Measurements from ENCODE around the gene B9D1. TPM values are rescaled to one million over a fixed set of nuclear protein-coding genes. Genes with fewer than 3 reads are reported as not detected.

Gene B9D1
- total RNA-seq, 2 experiments from 2014 or later, result 7.2 to 7.6 TPM

DNA sequence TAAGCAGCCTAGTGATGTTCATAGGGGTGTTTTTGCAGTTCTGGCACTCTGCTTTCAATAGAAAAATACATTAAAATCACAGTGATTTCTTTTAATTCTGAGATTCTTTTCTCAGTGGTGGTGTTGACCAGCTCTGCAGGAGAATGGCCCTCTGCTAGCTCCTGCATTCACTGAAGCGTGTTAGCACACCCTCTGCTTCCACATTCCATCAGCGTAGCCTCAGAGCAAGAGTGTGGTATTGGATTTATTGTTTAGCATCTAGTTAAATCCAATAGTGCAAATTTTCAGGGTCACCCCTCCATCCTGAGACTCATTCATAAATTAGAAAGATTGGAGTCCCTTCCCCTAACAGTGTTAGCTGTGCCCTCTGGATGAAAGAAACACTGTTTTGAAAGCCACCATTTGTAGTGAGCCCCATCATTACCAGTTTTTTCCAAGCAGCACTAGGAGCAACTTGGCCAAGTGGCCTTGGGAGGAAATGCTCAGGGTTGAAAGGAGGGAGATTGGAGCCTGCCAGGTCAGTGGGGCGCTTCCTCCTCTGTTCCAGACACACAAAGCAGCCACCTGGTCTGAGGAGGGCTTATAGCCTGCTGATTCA lies 45.7 kb downstream of the B9D1 start:
- H3K4me3 Mint-ChIP-seq, result no peak overlapping the region
- no peaks in the 10 kb centered on the region for H3K9me3 Mint-ChIP-seq
- H3K4me1 Mint-ChIP-seq (ENCODE audit: low read depth), result no peaks in the 10 kb centered on the region
- intact Hi-C loops (cut with micrococcal nuclease), result no loop called here
- H3K27ac Mint-ChIP-seq, result no peak overlapping the region
- H3K27me3 Mint-ChIP-seq, result peaks cover 4% of the 10 kb centered on the region
- ChIA-PET CTCF (interaction anchor here (0.8 kb wide), 1 partner anchor 21 kb away, joined by 3 read pairs; no protein-coding TSS in a partner anchor), POLR2A (interaction anchor here (0.5 kb wide), 1 partner anchor 80 kb away, joined by 3 read pairs; no protein-coding TSS in a partner anchor)
- DNase-seq, result no peak
- H3K36me3 Mint-ChIP-seq, result peaks cover 10% of the 10 kb centered on the region

DNA sequence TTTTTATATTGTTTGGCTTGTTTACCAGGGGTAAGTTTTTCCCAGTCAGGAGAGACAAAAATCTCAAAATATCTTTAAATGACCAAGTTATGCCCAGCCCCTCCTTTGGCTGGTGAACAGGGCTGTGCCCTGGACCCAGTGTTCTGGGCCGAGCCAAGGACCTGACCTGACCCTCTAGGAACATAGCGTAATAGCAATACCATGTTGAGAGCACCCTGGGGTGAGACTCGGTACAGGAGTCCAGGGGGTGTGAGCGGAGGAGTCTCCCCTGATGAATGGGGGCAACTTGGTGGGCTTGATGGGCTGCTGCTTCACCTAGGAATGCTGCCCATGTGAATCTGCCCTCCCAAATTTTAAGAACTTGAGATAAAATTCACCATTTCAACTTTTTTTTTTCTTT lies 47.4 kb downstream of the B9D1 start:
- POLR2A ChIA-PET, result no interaction called here
- intact Hi-C loops (cut with micrococcal nuclease), result no loop called here
- CTCF ChIA-PET, result no interaction called here
- no peak overlapping the region for H3K27ac Mint-ChIP-seq
- no peaks in the 10 kb centered on the region for H3K9me3 Mint-ChIP-seq
- DNase-seq, result no peak
- no peak overlapping the region for H3K4me3 Mint-ChIP-seq
- peaks cover 7% of the 10 kb centered on the region for H3K27me3 Mint-ChIP-seq
- peaks cover 10% of the 10 kb centered on the region for H3K36me3 Mint-ChIP-seq
- no peaks in the 10 kb centered on the region for H3K4me1 Mint-ChIP-seq (ENCODE audit: low read depth)

DNA sequence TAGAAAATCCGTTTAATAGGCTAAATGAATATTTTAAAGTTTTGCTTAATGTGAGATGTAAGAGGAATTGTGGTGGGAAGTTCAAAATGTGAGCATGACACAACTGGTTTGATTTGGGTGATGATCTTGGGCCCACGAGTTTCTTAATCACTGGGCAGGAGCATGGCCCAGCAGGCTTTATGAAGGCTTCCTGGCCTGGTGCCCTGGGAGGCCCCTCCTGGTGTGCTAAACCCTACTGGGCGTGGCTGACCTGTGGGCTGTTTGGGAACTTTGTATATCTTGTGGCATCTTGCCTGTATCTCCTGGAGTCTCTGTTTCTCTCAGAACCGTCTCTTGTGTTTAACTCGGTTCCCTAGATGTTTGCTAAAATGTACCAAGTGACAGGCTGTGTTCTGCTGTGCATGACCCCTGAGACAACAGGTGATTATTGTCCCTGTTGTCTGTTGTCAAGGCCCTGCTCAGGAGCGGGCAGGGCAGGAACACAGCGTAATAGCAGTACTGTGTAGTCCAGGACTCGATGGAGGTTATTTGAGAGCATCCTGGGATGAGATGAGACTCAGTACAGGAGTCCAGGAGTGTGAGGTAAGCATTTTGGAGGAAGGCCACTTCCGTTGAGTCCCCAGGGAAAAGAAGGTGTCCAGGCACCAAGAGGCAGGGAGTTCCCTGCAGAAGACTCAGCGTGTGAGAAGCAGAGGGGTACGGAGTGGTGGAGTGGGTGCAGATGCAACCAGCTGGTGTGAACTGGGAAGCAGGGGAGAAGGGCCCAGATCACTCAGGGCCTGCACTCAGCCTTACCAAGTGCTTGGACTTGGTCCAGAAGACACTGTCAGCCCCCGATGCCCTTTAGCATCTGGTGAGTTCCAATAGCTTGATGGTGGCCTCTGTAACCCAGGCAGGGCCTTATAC lies 48.5 kb downstream of the B9D1 start:
- H3K27me3 Mint-ChIP-seq, result peaks cover 14% of the 10 kb centered on the region
- POLR2A ChIA-PET, result no interaction called here
- H3K9me3 Mint-ChIP-seq, result no peaks in the 10 kb centered on the region
- no peaks in the 10 kb centered on the region for H3K4me1 Mint-ChIP-seq (ENCODE audit: low read depth)
- CTCF ChIA-PET, result no interaction called here
- H3K36me3 Mint-ChIP-seq, result peaks cover 10% of the 10 kb centered on the region
- H3K27ac Mint-ChIP-seq, result no peak overlapping the region
- intact Hi-C loops (cut with micrococcal nuclease), result no loop called here
- no peak overlapping the region for H3K4me3 Mint-ChIP-seq
- DNase-seq, result no peak

DNA sequence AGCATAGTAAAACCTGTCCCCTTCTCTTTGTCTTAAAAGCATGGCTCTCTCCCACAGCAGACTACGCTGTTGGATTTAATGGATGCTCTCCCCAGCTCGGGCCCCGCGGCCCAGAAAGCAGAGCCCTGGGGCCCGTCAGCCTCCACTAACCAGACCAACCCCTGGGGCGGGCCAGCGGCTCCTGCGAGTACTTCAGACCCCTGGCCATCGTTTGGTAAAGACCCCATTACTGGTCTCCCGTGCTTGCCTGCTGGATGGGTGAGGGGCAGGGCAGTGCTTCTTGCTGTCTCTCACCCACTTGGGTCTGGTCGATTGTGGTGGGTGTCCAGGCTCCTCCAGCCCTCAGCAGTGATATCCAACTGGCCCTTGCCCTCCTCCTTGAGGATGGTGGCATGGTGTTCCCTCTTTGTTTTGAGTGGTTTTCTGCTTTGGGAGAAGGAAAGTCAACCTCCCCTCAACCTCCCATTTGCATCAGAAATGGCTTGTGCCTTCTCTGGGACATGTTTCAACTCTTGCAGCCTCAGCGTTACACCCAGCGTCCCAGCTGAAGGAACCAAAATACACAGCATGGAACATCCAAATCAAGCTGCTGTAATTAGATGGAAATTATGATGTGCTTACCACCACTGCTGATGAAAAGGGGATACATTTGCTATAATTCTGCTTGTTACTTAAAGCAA lies 49.3 kb downstream of the B9D1 start:
- H3K4me1 Mint-ChIP-seq (ENCODE audit: low read depth), result no peaks in the 10 kb centered on the region
- peaks cover 20% of the 10 kb centered on the region for H3K27me3 Mint-ChIP-seq
- intact Hi-C loops (cut with micrococcal nuclease), result no loop called here
- H3K4me3 Mint-ChIP-seq, result no peak overlapping the region
- no peak for DNase-seq
- ChIA-PET POLR2A (interaction anchor here (0.6 kb wide), 1 partner anchor 506 kb away, joined by 3 read pairs; no protein-coding TSS in a partner anchor), CTCF (no interaction called here)
- no peak overlapping the region for H3K27ac Mint-ChIP-seq
- no peaks in the 10 kb centered on the region for H3K9me3 Mint-ChIP-seq
- H3K36me3 Mint-ChIP-seq, result peaks cover 10% of the 10 kb centered on the region

GRCh38 chr17:19312406-19312805 lies 50.1 kb downstream of the B9D1 start:
- H3K9me3 Mint-ChIP-seq, result no peaks in the 10 kb centered on the region
- H3K27ac Mint-ChIP-seq, result no peak overlapping the region
- intact Hi-C loops (cut with micrococcal nuclease), result no loop called here
- peaks cover 10% of the 10 kb centered on the region for H3K36me3 Mint-ChIP-seq
- POLR2A ChIA-PET, result no interaction called here
- peaks cover 4% of the 10 kb centered on the region for H3K4me1 Mint-ChIP-seq (ENCODE audit: low read depth)
- peaks cover 25% of the 10 kb centered on the region for H3K27me3 Mint-ChIP-seq
- CTCF ChIA-PET, result no interaction called here
- DNase-seq, result no peak
- no peak overlapping the region for H3K4me3 Mint-ChIP-seq

DNA sequence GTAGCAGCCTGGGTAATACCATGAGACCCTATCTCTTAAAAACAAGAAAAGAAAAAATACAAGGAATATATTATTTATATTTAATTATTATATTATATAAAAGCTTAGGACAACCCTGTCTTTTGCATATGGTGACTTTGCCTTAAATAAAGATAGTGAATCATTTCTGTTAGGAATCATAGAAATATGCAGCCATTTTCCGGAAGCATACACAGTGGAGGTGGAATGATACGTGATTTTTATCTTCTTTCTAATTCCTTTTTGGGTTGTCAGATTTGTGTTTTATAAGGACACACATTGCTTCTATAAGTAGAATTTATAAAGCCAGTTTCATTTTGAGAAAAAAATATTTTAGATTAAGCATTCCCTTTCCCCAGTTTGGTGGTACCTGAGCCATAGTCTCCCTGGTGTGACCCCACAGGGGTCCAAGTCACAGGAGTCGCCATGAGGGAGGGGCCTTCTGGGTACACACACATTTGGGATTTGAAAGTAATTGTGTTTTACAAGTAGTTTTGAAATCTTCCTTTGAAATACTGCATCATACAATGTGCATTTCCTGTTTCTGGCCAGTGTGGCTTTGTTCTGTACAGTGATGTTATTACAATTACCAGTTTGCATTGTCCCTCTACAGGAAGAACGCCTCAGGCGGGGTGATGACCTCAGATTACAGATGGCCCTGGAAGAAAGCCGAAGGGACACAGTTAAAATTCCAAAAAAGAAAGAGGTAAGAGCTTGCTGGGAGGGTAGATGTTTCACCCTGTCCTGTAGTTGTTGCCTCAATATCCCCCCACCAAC lies 50.9 kb downstream of the B9D1 start:
- Mint-ChIP-seq H3K4me3 (no peak overlapping the region), H3K4me1 (ENCODE audit: low read depth) (peaks cover 8% of the 10 kb centered on the region), H3K27ac (no peak overlapping the region), H3K9me3 (no peaks in the 10 kb centered on the region), H3K27me3 (peaks cover 26% of the 10 kb centered on the region), H3K36me3 (peaks cover 10% of the 10 kb centered on the region)
- POLR2A ChIA-PET, result no interaction called here
- CTCF ChIA-PET, result interaction anchor here (1.3 kb wide), 1 partner anchor 10 kb away, joined by 3 read pairs; no protein-coding TSS in a partner anchor
- intact Hi-C loops (cut with micrococcal nuclease), result no loop called here
- DNase-seq, result no peak

GRCh38 chr17:19311016-19311415 lies 51.5 kb downstream of the B9D1 start:
- Mint-ChIP-seq H3K36me3 (peaks cover 10% of the 10 kb centered on the region), H3K27ac (no peak overlapping the region), H3K4me1 (ENCODE audit: low read depth) (peaks cover 14% of the 10 kb centered on the region), H3K9me3 (no peaks in the 10 kb centered on the region), H3K4me3 (no peak overlapping the region), H3K27me3 (peaks cover 29% of the 10 kb centered on the region)
- DNase-seq, result no peak
- POLR2A ChIA-PET, result no interaction called here
- intact Hi-C loops (cut with micrococcal nuclease), result no loop called here
- CTCF ChIA-PET, result interaction anchor here (1.3 kb wide), 1 partner anchor 11 kb away, joined by 3 read pairs; no protein-coding TSS in a partner anchor

GRCh38 chr17:19310151-19310550 lies 52.4 kb downstream of the B9D1 start:
- no peaks in the 10 kb centered on the region for H3K9me3 Mint-ChIP-seq
- no peak for DNase-seq
- H3K27ac Mint-ChIP-seq, result no peak overlapping the region
- H3K4me3 Mint-ChIP-seq, result no peak overlapping the region
- H3K4me1 Mint-ChIP-seq (ENCODE audit: low read depth), result peaks cover 22% of the 10 kb centered on the region
- CTCF ChIA-PET, result no interaction called here
- intact Hi-C loops (cut with micrococcal nuclease), result no loop called here
- H3K27me3 Mint-ChIP-seq, result peaks cover 37% of the 10 kb centered on the region
- POLR2A ChIA-PET, result no interaction called here
- peaks cover 10% of the 10 kb centered on the region for H3K36me3 Mint-ChIP-seq

DNA sequence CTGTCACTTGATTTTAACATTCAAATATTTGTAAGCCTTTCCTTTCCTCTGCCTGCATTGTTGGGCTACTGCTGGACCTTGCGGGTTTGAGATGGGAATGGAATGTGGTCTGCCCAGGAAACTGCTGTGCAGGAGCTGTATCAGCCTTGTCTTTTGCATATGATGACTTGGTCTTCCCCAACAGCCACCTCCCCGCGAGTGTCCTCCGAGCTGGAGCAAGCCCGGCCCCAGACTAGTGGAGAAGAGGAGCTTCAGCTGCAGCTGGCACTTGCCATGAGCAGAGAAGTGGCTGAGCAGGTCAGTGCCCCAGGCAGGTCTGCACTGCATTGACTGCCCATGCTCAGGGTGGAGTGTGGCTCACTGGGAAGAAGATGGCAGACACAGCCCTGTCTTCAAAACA lies 52.8 kb downstream of the B9D1 start:
- H3K9me3 Mint-ChIP-seq, result no peaks in the 10 kb centered on the region
- H3K27ac Mint-ChIP-seq, result no peak overlapping the region
- peaks cover 8% of the 10 kb centered on the region for H3K36me3 Mint-ChIP-seq
- DNase-seq, result no peak
- intact Hi-C loops (cut with micrococcal nuclease), result no loop called here
- H3K4me3 Mint-ChIP-seq, result no peak overlapping the region
- peaks cover 36% of the 10 kb centered on the region for H3K27me3 Mint-ChIP-seq
- ChIA-PET CTCF (interaction anchor here (2.2 kb wide), 1 partner anchor 29 kb away, joined by 9 read pairs; no protein-coding TSS in a partner anchor), POLR2A (no interaction called here)
- peaks cover 24% of the 10 kb centered on the region for H3K4me1 Mint-ChIP-seq (ENCODE audit: low read depth)

DNA sequence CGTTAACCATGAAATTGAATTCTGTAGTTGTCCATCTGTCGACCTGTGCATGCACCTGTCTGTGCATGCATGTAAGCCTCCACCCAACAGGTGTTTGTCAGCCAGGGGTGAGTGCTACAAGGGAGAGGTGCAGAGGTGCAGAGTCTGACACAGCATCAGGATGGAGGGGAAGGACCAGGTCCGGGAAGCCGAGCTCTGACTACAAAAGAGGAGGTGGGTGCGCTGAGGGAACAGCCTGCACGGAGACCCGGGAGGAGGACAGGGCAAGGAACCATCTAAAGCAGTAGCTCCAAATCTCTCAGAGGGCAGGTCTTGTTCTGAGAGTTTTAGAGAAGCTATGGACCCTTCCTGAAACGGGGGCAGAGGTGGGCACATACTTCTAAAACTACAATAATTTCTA lies 54.1 kb downstream of the B9D1 start:
- no peak overlapping the region for H3K4me3 Mint-ChIP-seq
- intact Hi-C loops (cut with micrococcal nuclease), result no loop called here
- no peak for DNase-seq
- H3K9me3 Mint-ChIP-seq, result no peaks in the 10 kb centered on the region
- ChIA-PET POLR2A (no interaction called here), CTCF (interaction anchor here (1.0 to 2.2 kb wide), 2 partner anchors 30 to 70 kb away, joined by 3 to 9 read pairs; partner anchors contain the start of gene MAPK7)
- H3K4me1 Mint-ChIP-seq (ENCODE audit: low read depth), result peaks cover 28% of the 10 kb centered on the region
- H3K27ac Mint-ChIP-seq, result no peak overlapping the region
- peaks cover 39% of the 10 kb centered on the region for H3K27me3 Mint-ChIP-seq
- peaks cover 5% of the 10 kb centered on the region for H3K36me3 Mint-ChIP-seq

DNA sequence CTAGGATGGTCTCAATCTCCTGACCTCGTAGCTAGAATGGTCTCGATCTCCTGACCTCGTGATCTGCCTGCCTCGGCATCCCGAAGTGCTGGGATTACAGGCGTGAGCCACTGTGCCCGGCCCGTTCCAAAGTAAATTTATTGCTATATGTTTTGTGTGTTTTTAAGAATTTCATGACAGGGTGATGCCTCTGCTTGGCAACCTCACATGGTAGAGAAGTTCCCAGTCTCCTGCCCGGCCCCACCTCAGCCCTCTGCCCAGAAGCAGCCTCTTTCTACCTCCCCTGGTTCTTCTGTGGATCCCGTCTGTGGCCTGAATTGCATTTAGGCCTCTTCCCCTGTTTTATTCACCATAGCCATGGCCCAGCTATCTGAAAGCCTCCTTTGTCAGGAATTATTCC lies 55.0 kb downstream of the B9D1 start:
- ChIA-PET POLR2A (interaction anchor here (2.0 kb wide), 1 partner anchor 23 kb away, joined by 5 read pairs; no protein-coding TSS in a partner anchor), CTCF (interaction anchor here (1.0 to 2.2 kb wide), 2 partner anchors 31 to 71 kb away, joined by 3 to 9 read pairs; partner anchors contain the start of gene MAPK7)
- Mint-ChIP-seq H3K36me3 (peaks cover 1% of the 10 kb centered on the region), H3K27me3 (peaks cover 39% of the 10 kb centered on the region), H3K4me3 (no peak overlapping the region), H3K9me3 (no peaks in the 10 kb centered on the region), H3K27ac (no peak overlapping the region), H3K4me1 (ENCODE audit: low read depth) (peaks cover 28% of the 10 kb centered on the region)
- intact Hi-C loops (cut with micrococcal nuclease), result no loop called here
- DNase-seq, result no peak
